Endothelial cell (in vitro differentiated cells): ENCODE measurements around the gene UTS2B. TPM values are rescaled to one million over a fixed set of nuclear protein-coding genes. Genes with fewer than 3 reads are reported as not detected.
"Not testable (repeated sequence)": the region's sequence is repeated elsewhere in the genome, so short reads cannot be mapped to it uniquely, and the experiment has no call there.

Experiments used
- DNase-seq: peaks from one replicate; pipeline ENCODE4 v3.0.0; 2021; ENCODE audit warnings: low spot score
- H3K27ac Mint-ChIP-seq: one replicate; pipeline ENCODE4 v1.8.0; 2021; ENCODE audit warnings: mixed read lengths, inconsistent platforms; ENCODE audit not compliant: unreplicated experiment
- H3K27me3 Mint-ChIP-seq: one replicate; pipeline ENCODE4 v1.8.0; 2021; ENCODE audit warnings: mild to moderate bottlenecking, moderate library complexity, mixed read lengths, inconsistent platforms; ENCODE audit not compliant: unreplicated experiment
- H3K36me3 Mint-ChIP-seq: one replicate; pipeline ENCODE4 v1.8.0; 2021; ENCODE audit warnings: mild to moderate bottlenecking, low read depth, mixed read lengths, inconsistent platforms; ENCODE audit not compliant: unreplicated experiment
- H3K4me1 Mint-ChIP-seq: one replicate; pipeline ENCODE4 v1.8.0; 2021; ENCODE audit warnings: mild to moderate bottlenecking, mixed read lengths, inconsistent platforms; ENCODE audit not compliant: unreplicated experiment
- H3K4me3 Mint-ChIP-seq: one replicate; pipeline ENCODE4 v1.8.0; 2021; ENCODE audit warnings: mild to moderate bottlenecking, mixed read lengths, inconsistent platforms; ENCODE audit not compliant: unreplicated experiment
- H3K9me3 Mint-ChIP-seq: one replicate; pipeline ENCODE4 v1.8.0; 2021; ENCODE audit warnings: mixed read lengths, inconsistent platforms; ENCODE audit not compliant: unreplicated experiment
- total RNA-seq: library from RNA; stranded (reverse); fragmentation: NEBNext Ultra II Directional; extraction: Animal tissue kit (Norgen Biotek cat#: 25700); gene quantifications from one replicate; pipeline ENCODE4 v1.2.1, GENCODE V29; 2021; ENCODE audit not compliant: unreplicated experiment
- TF ChIP-seq, protein P1 (sequence below): fragments of 200-600 bp; sonication (generic); IDR thresholded peaks from one replicate; pipeline ENCODE4 v1.5.0; 2021; ENCODE audit warnings: antibody characterized with exemption; ENCODE audit not compliant: unreplicated experiment

The UTS2B gene
- total RNA-seq, 1 donor from 2014 or later = not detected

DNA sequence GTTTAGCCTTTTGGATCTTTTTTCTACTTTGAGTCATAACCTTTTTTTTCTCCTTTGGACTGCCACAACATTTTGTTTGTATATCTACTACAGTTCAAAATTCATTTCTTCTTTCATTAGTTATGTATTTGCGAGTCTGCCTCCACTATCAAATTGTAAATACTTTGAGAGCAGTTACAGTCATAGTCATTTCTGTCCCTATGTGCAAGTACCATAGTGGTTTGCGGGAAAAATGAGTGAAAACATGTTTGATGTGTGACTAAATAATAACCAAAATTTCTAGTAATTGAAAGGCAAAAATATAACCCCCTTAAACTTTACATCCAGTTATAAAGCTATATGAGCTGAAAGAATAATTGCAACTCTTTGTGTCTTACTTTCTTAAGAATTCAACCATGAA is 46.9 kb downstream of the UTS2B start:
- peaks cover 7% of the 10 kb centered on the region for H3K4me1 Mint-ChIP-seq
- H3K4me3 Mint-ChIP-seq = no peak overlapping the region
- no peaks in the 10 kb centered on the region for H3K9me3 Mint-ChIP-seq
- no peak overlapping the region for H3K27ac Mint-ChIP-seq
- no peaks in the 10 kb centered on the region for H3K27me3 Mint-ChIP-seq
- TF ChIP-seq, protein P1, sequence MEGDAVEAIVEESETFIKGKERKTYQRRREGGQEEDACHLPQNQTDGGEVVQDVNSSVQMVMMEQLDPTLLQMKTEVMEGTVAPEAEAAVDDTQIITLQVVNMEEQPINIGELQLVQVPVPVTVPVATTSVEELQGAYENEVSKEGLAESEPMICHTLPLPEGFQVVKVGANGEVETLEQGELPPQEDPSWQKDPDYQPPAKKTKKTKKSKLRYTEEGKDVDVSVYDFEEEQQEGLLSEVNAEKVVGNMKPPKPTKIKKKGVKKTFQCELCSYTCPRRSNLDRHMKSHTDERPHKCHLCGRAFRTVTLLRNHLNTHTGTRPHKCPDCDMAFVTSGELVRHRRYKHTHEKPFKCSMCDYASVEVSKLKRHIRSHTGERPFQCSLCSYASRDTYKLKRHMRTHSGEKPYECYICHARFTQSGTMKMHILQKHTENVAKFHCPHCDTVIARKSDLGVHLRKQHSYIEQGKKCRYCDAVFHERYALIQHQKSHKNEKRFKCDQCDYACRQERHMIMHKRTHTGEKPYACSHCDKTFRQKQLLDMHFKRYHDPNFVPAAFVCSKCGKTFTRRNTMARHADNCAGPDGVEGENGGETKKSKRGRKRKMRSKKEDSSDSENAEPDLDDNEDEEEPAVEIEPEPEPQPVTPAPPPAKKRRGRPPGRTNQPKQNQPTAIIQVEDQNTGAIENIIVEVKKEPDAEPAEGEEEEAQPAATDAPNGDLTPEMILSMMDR = no peak
- DNase-seq = no peak
- H3K36me3 Mint-ChIP-seq = no peaks in the 10 kb centered on the region

DNA sequence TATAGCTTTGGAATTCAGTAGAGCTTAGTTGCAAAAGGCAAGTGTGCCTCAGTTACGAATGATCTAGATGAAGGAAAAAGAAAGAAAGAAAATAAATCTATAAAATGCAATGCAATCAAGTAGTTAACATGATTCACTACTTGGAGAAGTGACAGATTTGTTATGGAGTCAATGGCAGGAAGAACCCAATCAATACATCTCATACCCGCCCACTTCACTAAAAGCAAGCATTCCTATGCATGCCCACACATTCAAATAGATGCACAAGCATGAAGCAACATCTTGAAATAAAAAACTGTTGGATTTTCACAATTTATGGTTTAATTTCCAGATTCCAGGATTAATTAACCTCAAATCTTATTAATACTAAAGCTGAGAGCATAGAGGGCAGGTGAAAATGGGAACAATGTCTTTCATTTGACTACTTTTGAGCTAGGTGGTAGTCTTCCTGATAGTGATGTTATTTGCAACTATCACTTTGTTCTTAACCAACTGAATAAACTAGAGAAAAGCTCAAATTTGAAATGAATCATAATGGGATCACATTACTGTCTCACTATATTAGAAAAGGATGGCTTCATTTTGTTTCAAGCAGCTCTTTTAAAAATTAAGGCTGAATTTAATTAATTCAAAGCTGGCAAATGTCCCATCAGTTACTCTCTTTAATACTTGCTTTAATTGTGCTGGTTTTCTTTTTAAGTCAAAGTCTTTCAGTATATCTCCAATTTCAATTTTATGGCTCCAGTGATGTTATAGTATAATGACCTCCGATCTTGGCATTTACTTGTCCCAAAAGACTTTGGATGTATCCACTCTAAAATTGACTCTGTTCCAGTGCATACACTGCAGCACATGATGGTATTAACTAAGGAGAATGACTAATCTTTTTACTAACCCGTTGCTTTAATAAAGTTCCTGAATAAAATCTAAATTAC is 47.8 kb downstream of the UTS2B start:
- Mint-ChIP-seq H3K4me1 (peaks cover 7% of the 10 kb centered on the region), H3K27me3 (no peaks in the 10 kb centered on the region), H3K27ac (no peak overlapping the region), H3K9me3 (no peaks in the 10 kb centered on the region), H3K36me3 (no peaks in the 10 kb centered on the region), H3K4me3 (no peak overlapping the region)
- DNase-seq = no peak
- TF ChIP-seq, protein P1 = no peak

DNA sequence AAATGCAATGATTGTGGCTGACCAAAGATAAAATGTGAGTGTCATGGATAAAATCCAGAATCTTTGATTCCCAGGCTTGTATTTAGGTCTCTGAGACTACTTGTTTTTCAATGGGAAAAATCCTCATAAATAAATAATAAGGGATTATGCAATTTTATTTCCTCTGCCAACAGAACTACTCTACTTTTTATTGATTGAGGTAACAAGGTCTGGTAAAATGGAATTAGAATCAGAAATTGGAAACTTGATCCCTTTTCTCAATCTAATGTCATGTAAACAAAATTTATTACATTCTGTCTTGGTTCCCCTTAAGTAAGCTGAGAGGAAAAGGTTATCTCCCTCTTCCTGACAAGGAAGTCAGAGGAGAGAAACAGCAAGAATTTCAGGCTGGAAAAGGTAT is 49.4 kb downstream of the UTS2B start:
- no peaks in the 10 kb centered on the region for H3K36me3 Mint-ChIP-seq
- no peak for DNase-seq
- peaks cover 7% of the 10 kb centered on the region for H3K4me1 Mint-ChIP-seq
- TF ChIP-seq, protein P1 = no peak
- H3K27me3 Mint-ChIP-seq = no peaks in the 10 kb centered on the region
- H3K9me3 Mint-ChIP-seq = no peaks in the 10 kb centered on the region
- no peak overlapping the region for H3K27ac Mint-ChIP-seq
- no peak overlapping the region for H3K4me3 Mint-ChIP-seq

DNA sequence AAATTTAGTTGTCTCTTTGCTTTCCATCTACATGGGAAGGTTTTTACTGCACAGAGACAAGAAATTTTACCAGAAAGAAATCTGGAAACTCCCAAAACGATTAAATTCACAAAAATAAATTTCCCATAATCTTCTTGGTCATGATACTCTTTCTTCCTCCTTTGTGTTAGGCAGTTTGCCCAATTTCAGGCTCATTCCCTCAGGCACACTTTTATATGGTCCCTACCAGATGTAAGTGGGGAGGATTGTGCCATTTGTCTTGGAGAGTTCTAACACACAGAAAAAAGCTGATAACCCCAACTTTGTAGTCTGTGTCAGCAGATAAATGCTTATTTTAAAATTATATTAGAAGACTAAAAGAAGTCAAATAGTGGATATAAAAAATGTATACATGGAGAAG is 50.2 kb downstream of the UTS2B start:
- H3K4me3 Mint-ChIP-seq = no peak overlapping the region
- no peaks in the 10 kb centered on the region for H3K36me3 Mint-ChIP-seq
- DNase-seq = no peak
- no peaks in the 10 kb centered on the region for H3K9me3 Mint-ChIP-seq
- TF ChIP-seq, protein P1 = no peak
- no peak overlapping the region for H3K27ac Mint-ChIP-seq
- peaks cover 11% of the 10 kb centered on the region for H3K4me1 Mint-ChIP-seq
- no peaks in the 10 kb centered on the region for H3K27me3 Mint-ChIP-seq

DNA sequence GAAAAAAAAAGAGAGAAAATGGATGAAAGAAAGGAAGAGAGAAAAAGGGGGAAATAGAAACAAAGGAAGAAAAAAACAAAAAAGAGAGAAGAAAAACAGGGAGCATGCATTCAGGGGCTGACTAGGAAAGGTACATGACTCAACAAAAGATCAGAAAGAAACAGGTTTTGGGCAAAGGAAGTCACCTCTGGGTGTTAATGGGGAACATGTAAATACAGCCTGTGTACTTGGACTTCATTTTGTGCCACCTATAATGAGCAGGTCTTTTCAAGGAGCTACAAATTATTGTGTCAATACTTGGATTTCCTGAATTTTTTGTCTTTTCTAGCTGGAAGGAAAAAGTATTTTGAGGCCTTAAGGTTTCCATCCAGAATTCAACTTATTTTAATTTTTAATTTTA is 54.6 kb downstream of the UTS2B start:
- Mint-ChIP-seq H3K36me3 (no peaks in the 10 kb centered on the region), H3K27ac (no peak overlapping the region), H3K4me3 (no peak overlapping the region), H3K4me1 (peaks cover 7% of the 10 kb centered on the region), H3K9me3 (no peaks in the 10 kb centered on the region), H3K27me3 (no peaks in the 10 kb centered on the region)
- DNase-seq = no peak
- TF ChIP-seq, protein P1 = no peak

DNA sequence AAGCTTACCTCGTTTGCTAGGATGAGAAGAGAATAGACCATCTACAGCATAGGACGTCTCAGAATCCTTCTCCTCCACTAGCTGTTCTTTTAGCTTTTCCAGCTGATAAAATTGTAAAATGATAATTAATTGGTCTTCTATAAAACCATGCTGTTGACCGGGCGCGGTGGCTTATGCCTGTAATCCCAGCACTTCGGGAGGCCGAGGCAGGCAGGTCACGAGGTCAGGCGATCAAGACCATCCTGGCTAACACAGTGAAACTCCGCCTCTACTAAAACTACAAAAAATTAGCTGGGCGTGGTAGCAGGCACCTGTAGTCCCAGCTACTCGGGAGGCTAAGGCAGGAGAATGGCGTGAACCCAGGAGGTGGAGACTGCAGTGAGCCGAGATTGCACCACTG is 55.1 kb downstream of the UTS2B start:
- H3K36me3 Mint-ChIP-seq, H3K4me1 Mint-ChIP-seq, H3K27me3 Mint-ChIP-seq, H3K27ac Mint-ChIP-seq, H3K4me3 Mint-ChIP-seq, H3K9me3 Mint-ChIP-seq, DNase-seq: not testable (repeated sequence)
